Neural progenitor cell (in vitro differentiated cells): ENCODE results near the gene IST1.

Source experiments
- CTCF ChIP-seq: fragments of 200-600 bp; sonication (generic); IDR thresholded peaks from 2 replicates; pipeline ENCODE4 v1.5.1; 2017; ENCODE audit warnings: antibody characterized with exemption, mild to moderate bottlenecking
- EZH2 ChIP-seq: fragments of 200-600 bp; sonication (generic); IDR thresholded peaks from 2 replicates; pipeline ENCODE4 v1.6.1; 2017; ENCODE audit warnings: antibody characterized with exemption, mild to moderate bottlenecking, moderate library complexity
- EZH2phosphoT487 ChIP-seq: fragments of 200-600 bp; sonication (generic); IDR thresholded peaks from 2 replicates; pipeline ENCODE4 v1.6.1; 2017; ENCODE audit warnings: antibody characterized with exemption

- TF ChIP-seq EZH2 (no peak), CTCF (no peak), EZH2phosphoT487 (no peak)
Measured at GRCh38 chr16:71923941-71924690, 28.8 kb downstream of the IST1 start.
